IPS DF 6.9 (cell line): Measurements from ENCODE around the gene BCORL1.

Source experiments
- DNase-seq: peaks from one replicate; pipeline ENCODE4 v3.0.0-alpha.2; 2013; ENCODE audit warnings: low read depth, low spot score
- H3K27ac ChIP-seq: one replicate; pipeline ENCODE4 v1.5.1; 2013; ENCODE audit warnings: low read length, control low read depth
- H3K27me3 ChIP-seq: 2 replicates; pipeline ENCODE4 v1.6.1; 2013; ENCODE audit warnings: mild to moderate bottlenecking, low read length; ENCODE audit not compliant: control insufficient read depth, insufficient read depth
- H3K36me3 ChIP-seq: 2 replicates; pipeline ENCODE4 v1.6.1; 2013; ENCODE audit warnings: low read length; ENCODE audit not compliant: control insufficient read depth, insufficient read depth
- H3K4me1 ChIP-seq: 2 replicates; pipeline ENCODE4 v1.6.1; 2013; ENCODE audit warnings: low read length; ENCODE audit not compliant: control insufficient read depth, insufficient read depth
- H3K4me3 ChIP-seq: 2 replicates; pipeline ENCODE4 v1.5.1; 2013; ENCODE audit warnings: mild to moderate bottlenecking, low read length
- H3K9me3 ChIP-seq: 2 replicates; pipeline ENCODE4 v1.6.1; 2013; ENCODE audit warnings: low read length, inconsistent platforms; ENCODE audit not compliant: control insufficient read depth, insufficient read depth
- WGBS: extraction: QIAGEN DNeasy Blood & Tissue Kit; methylation state at CpG from one replicate; pipeline ENCODE4 v1.1.7; 2013; ENCODE audit warnings: mixed read lengths, missing lambda C conversion rate; ENCODE audit not compliant: insufficient read length, insufficient coverage; 5-methylcytosine and 5-hydroxymethylcytosine counted together

BCORL1 gene

DNA sequence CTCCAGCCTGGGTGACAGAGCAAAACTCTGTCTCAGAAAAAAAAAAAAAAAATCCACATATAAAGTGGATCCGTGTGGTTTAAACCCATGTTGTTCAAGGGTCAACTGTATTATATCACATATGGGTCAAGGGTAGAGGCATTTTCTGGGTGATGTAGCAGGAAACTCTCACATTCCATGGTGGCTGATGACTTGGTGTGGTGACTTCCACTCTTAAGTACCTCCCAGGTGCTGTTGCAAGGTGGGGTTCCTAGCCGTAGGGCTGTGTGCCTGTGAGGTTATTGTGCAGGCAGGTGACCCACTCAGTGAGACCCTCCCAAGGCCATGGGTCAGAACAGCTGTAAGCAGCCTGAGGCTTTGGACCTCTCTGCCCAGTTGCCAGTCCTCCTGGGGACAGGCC lies 110.8 kb downstream of the BCORL1 start:
- WGBS = no CpG with 5 or more reads among the region's 2 CpGs
- peaks cover 2% of the 10 kb centered on the region for H3K4me1 ChIP-seq

GRCh38 chrX:130094696-130095095 lies 112.3 kb downstream of the BCORL1 start:
- no CpG with 5 or more reads among the region's 8 CpGs for WGBS
- no peak for DNase-seq
- Histone ChIP-seq H3K4me1 (peaks cover 2% of the 10 kb centered on the region), H3K27me3 (no peaks in the 10 kb centered on the region), H3K4me3 (no peak overlapping the region), H3K27ac (no peak overlapping the region), H3K36me3 (no peaks in the 10 kb centered on the region), H3K9me3 (no peaks in the 10 kb centered on the region)

More for the DNA sequence above, 110.8 kb downstream of the BCORL1 start:
- Histone ChIP-seq H3K27me3 (no peaks in the 10 kb centered on the region), H3K27ac (no peak overlapping the region), H3K4me3 (no peak overlapping the region), H3K36me3 (no peaks in the 10 kb centered on the region), H3K9me3 (no peaks in the 10 kb centered on the region)
- DNase-seq = no peak

DNA sequence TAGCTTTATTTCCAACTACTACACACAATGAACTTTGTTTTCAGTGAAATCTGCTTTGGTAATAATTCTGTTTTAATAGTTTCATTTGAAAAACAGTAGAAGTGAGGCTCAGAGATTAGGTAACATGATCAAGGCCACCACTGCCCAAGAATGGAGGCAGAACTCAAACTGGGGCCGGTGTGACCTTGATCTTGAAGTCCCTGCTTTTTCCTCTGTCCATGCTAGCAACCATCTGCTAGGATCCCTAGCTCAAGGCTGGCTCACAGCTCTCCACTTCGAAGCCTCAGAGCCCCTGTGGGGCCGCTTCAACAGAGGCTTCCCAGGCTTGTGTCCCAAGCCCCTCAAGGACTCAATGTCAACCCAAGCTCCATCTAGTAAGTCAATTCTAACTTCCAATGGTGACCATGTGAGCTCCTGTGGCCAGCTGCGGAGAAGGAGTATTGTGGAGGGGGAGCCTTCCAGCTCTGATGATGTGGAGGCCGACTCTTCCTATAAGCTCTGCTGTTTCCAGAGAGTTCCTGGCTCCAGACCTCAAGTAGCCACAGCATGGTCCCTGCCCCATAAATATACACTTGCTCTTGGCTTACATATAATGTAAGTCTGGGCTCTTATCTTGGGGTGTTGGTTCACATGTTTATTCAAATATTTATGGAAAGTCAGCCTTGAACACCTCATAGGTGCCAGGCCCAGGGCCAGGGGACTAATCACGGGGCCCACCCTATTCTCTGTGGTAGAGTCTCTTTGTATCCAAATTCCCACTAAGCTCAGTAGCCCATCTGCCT lies 113.0 kb downstream of the BCORL1 start:
- Histone ChIP-seq H3K4me1 (peaks cover 2% of the 10 kb centered on the region), H3K36me3 (no peaks in the 10 kb centered on the region), H3K4me3 (no peak overlapping the region), H3K27ac (no peak overlapping the region), H3K9me3 (no peaks in the 10 kb centered on the region), H3K27me3 (no peaks in the 10 kb centered on the region)
- WGBS = no CpG with 5 or more reads among the region's 6 CpGs
- no peak for DNase-seq

- no peaks in the 10 kb centered on the region for H3K36me3 ChIP-seq
- no CpG with 5 or more reads among the region's 14 CpGs for WGBS
- H3K4me1 ChIP-seq = peaks cover 2% of the 10 kb centered on the region
- no peak for DNase-seq
- H3K27me3 ChIP-seq = no peaks in the 10 kb centered on the region
- no peaks in the 10 kb centered on the region for H3K9me3 ChIP-seq
- no peak overlapping the region for H3K27ac ChIP-seq
- H3K4me3 ChIP-seq = no peak overlapping the region
Observed at GRCh38 chrX:130097507-130098209, 115.2 kb downstream of the BCORL1 start.

DNA sequence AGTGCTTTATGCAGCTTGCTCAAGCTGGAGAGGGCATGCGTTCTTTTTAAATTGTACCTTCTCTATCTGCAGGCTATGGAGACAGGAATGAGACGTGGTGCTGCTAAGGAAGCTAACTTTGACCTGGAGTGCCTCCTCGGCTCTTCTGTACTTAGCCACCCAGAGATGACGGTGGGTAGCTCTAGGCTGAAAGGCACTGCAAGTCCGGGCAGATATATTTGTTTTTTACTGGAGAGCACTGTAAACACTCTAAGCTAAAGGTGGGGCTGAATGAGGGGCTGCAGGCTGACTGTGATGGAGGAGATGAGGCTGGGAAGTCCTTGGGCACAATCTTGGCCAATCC lies 115.7 kb downstream of the BCORL1 start:
- Histone ChIP-seq H3K4me1 (peaks cover 2% of the 10 kb centered on the region), H3K9me3 (no peaks in the 10 kb centered on the region), H3K27me3 (no peaks in the 10 kb centered on the region), H3K36me3 (no peaks in the 10 kb centered on the region), H3K4me3 (no peak overlapping the region), H3K27ac (no peak overlapping the region)
- no peak for DNase-seq
- no CpG with 5 or more reads among the region's 5 CpGs for WGBS

GRCh38 chrX:130100180-130100579 lies 117.7 kb downstream of the BCORL1 start:
- H3K9me3 ChIP-seq = no peaks in the 10 kb centered on the region
- H3K36me3 ChIP-seq = no peaks in the 10 kb centered on the region
- H3K4me3 ChIP-seq = no peak overlapping the region
- no CpG with 5 or more reads among the region's 5 CpGs for whole genome bisulfite sequencing
- H3K27ac ChIP-seq = no peak overlapping the region
- DNase-seq = no peak
- H3K27me3 ChIP-seq = no peaks in the 10 kb centered on the region
- H3K4me1 ChIP-seq = peaks cover 2% of the 10 kb centered on the region

GRCh38 chrX:130103605-130104004 lies 121.2 kb downstream of the BCORL1 start:
- no peak for DNase-seq
- H3K4me1 ChIP-seq = no peaks in the 10 kb centered on the region
- no peak overlapping the region for H3K4me3 ChIP-seq
- H3K27ac ChIP-seq = no peak overlapping the region
- no peaks in the 10 kb centered on the region for H3K36me3 ChIP-seq
- H3K27me3 ChIP-seq = no peaks in the 10 kb centered on the region; the same call in 1 of the 2 replicates
- WGBS = no CpG with 5 or more reads among the region's 3 CpGs
- no peaks in the 10 kb centered on the region for H3K9me3 ChIP-seq

GRCh38 chrX:130105244-130105643 lies 122.8 kb downstream of the BCORL1 start:
- no peaks in the 10 kb centered on the region for H3K36me3 ChIP-seq
- peaks cover 2% of the 10 kb centered on the region; the same call in 1 of the 2 replicates for H3K4me1 ChIP-seq
- peaks cover 7% of the 10 kb centered on the region; the same call in 1 of the 2 replicates for H3K27me3 ChIP-seq
- H3K27ac ChIP-seq = no peak overlapping the region
- no peaks in the 10 kb centered on the region for H3K9me3 ChIP-seq
- no CpG with 5 or more reads among the region's 3 CpGs for WGBS
- DNase-seq = no peak
- no peak overlapping the region for H3K4me3 ChIP-seq

GRCh38 chrX:130106071-130106470 lies 123.6 kb downstream of the BCORL1 start:
- Histone ChIP-seq H3K27me3 (peaks cover 7% of the 10 kb centered on the region; the same call in 1 of the 2 replicates), H3K4me1 (peaks cover 2% of the 10 kb centered on the region; the same call in 1 of the 2 replicates), H3K36me3 (no peaks in the 10 kb centered on the region), H3K27ac (no peak overlapping the region), H3K4me3 (no peak overlapping the region), H3K9me3 (no peaks in the 10 kb centered on the region)
- DNase-seq = no peak
- no CpG with 5 or more reads among the region's 10 CpGs for WGBS
